GM12878 (cell line): Measurements from ENCODE around the gene MAP7. TPM values are rescaled to one million over a fixed set of nuclear protein-coding genes. Genes with fewer than 3 reads are reported as not detected.
A peak's percentile ranks its signal among the peaks of the same experiment; 100 is the strongest.

Source experiments
- ATAC-seq: fragments of 200-7000 bp; cut with Tn5 transposase; 3 replicates; pipeline ENCODE4 v1.9.1; 2020; ENCODE audit warnings: mild to moderate bottlenecking, moderate library complexity
- BruUV-seq: library from RNA; stranded (reverse); fragments of 400-500 nt; replicated peaks from 2 replicates; lab custom pipeline; 2021; lab: Mats Ljungman, UMichigan
- CTCF ChIA-PET: fragments of 300-600 bp; sonication (Branson Sonifier 250); formaldehyde crosslinking; extraction: SDS; loops from one replicate; lab custom pipeline; 2021; ENCODE audit warnings: inconsistent platforms; lab: Yijun Ruan, JAX
- POLR2A ChIA-PET: fragments of 350-600 bp; formaldehyde crosslinking; extraction: SDS; loops from one replicate; lab custom pipeline; 2021; ENCODE audit warnings: inconsistent platforms; lab: Charles Lee
- RAD21 ChIA-PET: fragments of 300-600 bp; sonication (Branson Sonifier 250); formaldehyde crosslinking; loops from one replicate; lab custom pipeline; 2023; ENCODE audit warnings: antibody characterized with exemption; ENCODE audit not compliant: unreplicated experiment; lab: Charles Lee
- SMC1A ChIA-PET: fragments of 300-600 bp; sonication (Branson Sonifier 250); formaldehyde crosslinking; loops from one replicate; lab custom pipeline; 2023; ENCODE audit not compliant: unreplicated experiment, uncharacterized antibody; lab: Charles Lee
- DNase-seq: peaks from one replicate; pipeline ENCODE4 v3.0.0-alpha.2; 2011; ENCODE audit warnings: low read depth, low spot score
- FAIRE-seq: peaks from 3 replicates; lab custom pipeline; 2011; peaks lifted over from hg19 to GRCh38; lab: Jason Lieb, UNC
- H2AFZ ChIP-seq: 2 replicates; pipeline ENCODE4 v1.6.0; 2011; ENCODE audit warnings: low read depth, low read length, control low read depth; ENCODE audit not compliant: control insufficient read depth
- H3K27ac ChIP-seq: 2 replicates; pipeline ENCODE4 v1.5.1; 2011; ENCODE audit warnings: control low read depth; ENCODE audit not compliant: control insufficient read depth, insufficient read depth
- H3K27me3 ChIP-seq, 2 experiments: replicated peaks in 1 of 2; 2 replicates each; pipeline versions ENCODE4 v1.6.0 to v1.6.1; 2011; ENCODE audit warnings: low read length in 1 of 2; ENCODE audit not compliant: control insufficient read depth in 2 of 2, insufficient read depth in 2 of 2
- H3K36me3 ChIP-seq, 2 experiments: 2 replicates each; pipeline ENCODE4 v1.5.1; 2011; ENCODE audit warnings: low read length in 1 of 2; ENCODE audit not compliant: control insufficient read depth in 2 of 2, insufficient read depth in 2 of 2
- H3K4me1 ChIP-seq: 2 replicates; pipeline ENCODE4 v1.6.1; 2011; ENCODE audit warnings: mild to moderate bottlenecking, low read length, moderate library complexity, mixed read lengths; ENCODE audit not compliant: control insufficient read depth, insufficient read depth
- H3K4me2 ChIP-seq: 2 replicates; pipeline ENCODE4 v1.6.0; 2011; ENCODE audit warnings: control low read depth; ENCODE audit not compliant: control insufficient read depth, insufficient read depth
- H3K4me3 ChIP-seq: fragments of 200-600 bp; sonication (generic); 2 replicates; pipeline ENCODE4 v1.5.1; 2016
- H3K79me2 ChIP-seq: 2 replicates; pipeline ENCODE4 v1.6.0; 2011; ENCODE audit warnings: low read length; ENCODE audit not compliant: control insufficient read depth, insufficient read depth
- H3K9ac ChIP-seq: 2 replicates; pipeline ENCODE4 v1.8.0; 2011; ENCODE audit warnings: low read length, control low read depth, mixed read lengths; ENCODE audit not compliant: control insufficient read depth, insufficient read depth
- H3K9me3 ChIP-seq: replicated peaks from 3 replicates; pipeline ENCODE4 v1.5.1; 2011; ENCODE audit warnings: mild to moderate bottlenecking, low read length; ENCODE audit not compliant: control insufficient read depth, insufficient read depth
- H4K20me1 ChIP-seq: 2 replicates; pipeline ENCODE4 v1.6.0; 2011; ENCODE audit not compliant: control insufficient read depth, insufficient read depth
- CREM ChIP-seq: IDR thresholded peaks from 2 replicates; pipeline ENCODE4 v1.6.1; 2014; ENCODE audit warnings: antibody characterized with exemption, low read depth
- HDAC6 ChIP-seq: fragments of 200-600 bp; sonication (generic); IDR thresholded peaks from one replicate; pipeline ENCODE4 v1.8.0; 2017; ENCODE audit warnings: antibody characterized with exemption; ENCODE audit not compliant: unreplicated experiment
- IKZF1 ChIP-seq: fragments of 450-650 bp; conservative IDR thresholded peaks from 2 replicates; pipeline ENCODE4 v1.6.1; 2017; ENCODE audit warnings: antibody characterized with exemption, mild to moderate bottlenecking
- KDM1A ChIP-seq: fragments of 200-600 bp; sonication (generic); IDR thresholded peaks from 2 replicates; pipeline ENCODE4 v1.6.1; 2016; ENCODE audit warnings: borderline replicate concordance
- LARP7 ChIP-seq: fragments of 450-650 bp; IDR thresholded peaks from 2 replicates; pipeline ENCODE4 v1.6.1; 2017; ENCODE audit warnings: mild to moderate bottlenecking
- MYC ChIP-seq: IDR thresholded peaks from 2 replicates; pipeline ENCODE4 v1.6.1; 2011; ENCODE audit warnings: mild to moderate bottlenecking, low read length, moderate library complexity, inconsistent platforms; ENCODE audit not compliant: insufficient read depth, insufficient replicate concordance, insufficient read length, severe bottlenecking
- SIN3A ChIP-seq: IDR thresholded peaks from 2 replicates; pipeline ENCODE4 v1.6.1; 2012; ENCODE audit warnings: low read depth, low read length, improper control_type of control experiment
- SREBF1 ChIP-seq: IDR thresholded peaks from 2 replicates; pipeline ENCODE4 v1.6.1; 2012; ENCODE audit warnings: mild to moderate bottlenecking, low read length
- YY1 ChIP-seq: IDR thresholded peaks from 2 replicates; pipeline ENCODE4 v1.6.1; 2011; ENCODE audit warnings: low read depth, mild to moderate bottlenecking, low read length
- ZNF217 ChIP-seq: fragments of 450-650 bp; IDR thresholded peaks from 2 replicates; pipeline ENCODE4 v1.6.1; 2017; ENCODE audit warnings: antibody characterized with exemption, mild to moderate bottlenecking
- WGBS: methylation state at CpG from one replicate; pipeline ENCODE4 v1.1.6; 2016; ENCODE audit warnings: low lambda C conversion rate; ENCODE audit not compliant: insufficient replicate concordance, insufficient coverage; ENCODE audit errors: missing lambda C conversion rate; 5-methylcytosine and 5-hydroxymethylcytosine counted together
- in situ Hi-C: fragments of 300-500 bp; cut with MboI; formaldehyde crosslinking; loops from 9 replicates; pipeline ENCODE4 v1.14.3; 2018; ENCODE audit warnings: mixed read lengths
- intact Hi-C: fragments of 100-400 bp; cut with micrococcal nuclease; formaldehyde crosslinking; loops from one replicate; pipeline ENCODE4 v1.14.2; 2022; ENCODE audit not compliant: unreplicated experiment
- polyA plus RNA-seq, 11 experiments: library from polyadenylated mRNA; depleted of rRNA in 4 of 11; unstranded in 6 of 11; stranded (reverse) in 5 of 11; fragments of >200 nt; fragmentation: Nextera tagmentation in 4 of 11; fragmentation: Illumina TruSeq in 1 of 11; extraction: Ambion mirVana in 4 of 11; extraction: Trizol in 1 of 11; gene quantifications; 1 replicate in 1 of 11; 2 replicates in 10 of 11; pipeline versions ENCODE4 v1.2.1 to v1.2.3, GENCODE V29; 2011 to 2016; ENCODE audit warnings: inconsistent platforms in 2 of 11, missing spikeins in 2 of 11, low read depth in 1 of 11
- total RNA-seq, 4 experiments: library from RNA; depleted of rRNA in 3 of 4; stranded (reverse); fragments of >200 nt in 3 of 4; fragmentation: Illumina TruSeq in 1 of 4; extraction: Trizol in 1 of 4; gene quantifications; 2 replicates each; pipeline versions ENCODE4 v1.2.1 to v1.2.3, GENCODE V29; 2013 to 2021
- TF ChIP-seq, protein P1 (sequence below): fragments of 450-650 bp; IDR thresholded peaks from 2 replicates; pipeline ENCODE4 v1.6.1; 2016; ENCODE audit warnings: mild to moderate bottlenecking
- TF ChIP-seq, protein P2 (sequence below): fragments of 450-650 bp; IDR thresholded peaks from 2 replicates; pipeline ENCODE4 v1.6.1; 2018; ENCODE audit warnings: mild to moderate bottlenecking, low read depth, moderate library complexity; ENCODE audit not compliant: partially characterized antibody
- TF ChIP-seq, protein P3 (sequence below): fragments of 450-650 bp; IDR thresholded peaks from 2 replicates; pipeline ENCODE4 v1.6.1; 2014; ENCODE audit warnings: mild to moderate bottlenecking
- TF ChIP-seq, protein P4 (sequence below): IDR thresholded peaks from 2 replicates; pipeline ENCODE4 v1.6.1; 2012; ENCODE audit warnings: improper control_type of control experiment, low read depth, low read length; ENCODE audit not compliant: insufficient replicate concordance

MAP7 gene
- total and polyA plus RNA-seq, 10 of the 15 experiments (the other 5 are each of a cell fraction or from before 2014, with no cell fraction given) = 0.04 to 0.17 (median 0.08) TPM; not detected in 2

DNA sequence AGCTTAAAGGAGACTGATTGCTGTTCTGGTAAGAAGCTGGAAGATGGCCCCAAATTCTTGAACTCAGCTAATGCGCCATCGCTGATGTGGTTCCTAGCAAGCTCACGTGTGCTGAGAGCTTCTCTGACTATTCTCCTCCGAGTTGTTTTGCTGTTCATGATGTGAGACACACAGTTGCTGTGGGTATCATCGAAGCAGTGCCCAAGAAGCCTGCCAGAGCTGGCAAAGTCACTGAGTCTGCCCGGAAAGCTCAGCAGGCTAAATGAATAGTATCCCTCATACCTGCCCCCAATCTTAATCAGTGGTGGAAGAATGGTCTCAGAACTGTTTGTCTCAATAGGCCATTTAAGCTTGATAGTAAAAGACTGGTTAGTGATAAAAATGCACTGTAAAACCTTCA lies 232.3 kb downstream of the MAP7 start:
- no peaks in the 10 kb centered on the region for H3K27me3 ChIP-seq
- DNase-seq (no peak), FAIRE-seq (peak; percentile 65), ATAC-seq (no peak)
- H3K4me1 ChIP-seq = no peaks in the 10 kb centered on the region
- no peaks in the 10 kb centered on the region for H3K79me2 ChIP-seq
- no peaks in the 10 kb centered on the region for H4K20me1 ChIP-seq
- intact Hi-C loops = loop anchor here (5.0 to 10.0 kb wide), 3 partner anchors 283 to 863 kb away; no protein-coding TSS in a partner anchor
- no TSS peak for BruUV-seq
- no peaks in the 10 kb centered on the region for H3K36me3 ChIP-seq
- no peak overlapping the region for H3K4me2 ChIP-seq
- WGBS = 42% methylated on average over 6 of the region's 6 CpGs
- in situ Hi-C loops = no loop called here
- ChIA-PET RAD21 (interaction anchor here (0.8 to 3.1 kb wide), 5 partner anchors 28 to 782 kb away, joined by 3 to 11 read pairs (median 8); partner anchors contain the start of genes BCLAF1 and MTFR2), CTCF (interaction anchor here (0.9 to 2.8 kb wide), 18 partner anchors 9 to 782 kb away, joined by 3 to 20 read pairs (median 5); partner anchors contain the start of genes BCLAF1 and MTFR2), SMC1A (interaction anchor here (0.8 to 2.4 kb wide), 6 partner anchors 28 to 192 kb away, joined by 3 to 12 read pairs (median 3); partner anchors contain the start of gene MTFR2), POLR2A (no interaction called here)
- H3K27ac ChIP-seq = no peak overlapping the region
- no peak overlapping the region for H3K4me3 ChIP-seq
- H2AFZ ChIP-seq = no peak overlapping the region
- H3K9me3 ChIP-seq = no peaks in the 10 kb centered on the region
- H3K9ac ChIP-seq = no peak overlapping the region
- TF ChIP-seq, protein P1, sequence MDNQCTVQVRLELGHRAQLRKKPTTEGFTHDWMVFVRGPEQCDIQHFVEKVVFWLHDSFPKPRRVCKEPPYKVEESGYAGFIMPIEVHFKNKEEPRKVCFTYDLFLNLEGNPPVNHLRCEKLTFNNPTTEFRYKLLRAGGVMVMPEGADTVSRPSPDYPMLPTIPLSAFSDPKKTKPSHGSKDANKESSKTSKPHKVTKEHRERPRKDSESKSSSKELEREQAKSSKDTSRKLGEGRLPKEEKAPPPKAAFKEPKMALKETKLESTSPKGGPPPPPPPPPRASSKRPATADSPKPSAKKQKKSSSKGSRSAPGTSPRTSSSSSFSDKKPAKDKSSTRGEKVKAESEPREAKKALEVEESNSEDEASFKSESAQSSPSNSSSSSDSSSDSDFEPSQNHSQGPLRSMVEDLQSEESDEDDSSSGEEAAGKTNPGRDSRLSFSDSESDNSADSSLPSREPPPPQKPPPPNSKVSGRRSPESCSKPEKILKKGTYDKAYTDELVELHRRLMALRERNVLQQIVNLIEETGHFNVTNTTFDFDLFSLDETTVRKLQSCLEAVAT = no peak
- TF ChIP-seq, protein P2, sequence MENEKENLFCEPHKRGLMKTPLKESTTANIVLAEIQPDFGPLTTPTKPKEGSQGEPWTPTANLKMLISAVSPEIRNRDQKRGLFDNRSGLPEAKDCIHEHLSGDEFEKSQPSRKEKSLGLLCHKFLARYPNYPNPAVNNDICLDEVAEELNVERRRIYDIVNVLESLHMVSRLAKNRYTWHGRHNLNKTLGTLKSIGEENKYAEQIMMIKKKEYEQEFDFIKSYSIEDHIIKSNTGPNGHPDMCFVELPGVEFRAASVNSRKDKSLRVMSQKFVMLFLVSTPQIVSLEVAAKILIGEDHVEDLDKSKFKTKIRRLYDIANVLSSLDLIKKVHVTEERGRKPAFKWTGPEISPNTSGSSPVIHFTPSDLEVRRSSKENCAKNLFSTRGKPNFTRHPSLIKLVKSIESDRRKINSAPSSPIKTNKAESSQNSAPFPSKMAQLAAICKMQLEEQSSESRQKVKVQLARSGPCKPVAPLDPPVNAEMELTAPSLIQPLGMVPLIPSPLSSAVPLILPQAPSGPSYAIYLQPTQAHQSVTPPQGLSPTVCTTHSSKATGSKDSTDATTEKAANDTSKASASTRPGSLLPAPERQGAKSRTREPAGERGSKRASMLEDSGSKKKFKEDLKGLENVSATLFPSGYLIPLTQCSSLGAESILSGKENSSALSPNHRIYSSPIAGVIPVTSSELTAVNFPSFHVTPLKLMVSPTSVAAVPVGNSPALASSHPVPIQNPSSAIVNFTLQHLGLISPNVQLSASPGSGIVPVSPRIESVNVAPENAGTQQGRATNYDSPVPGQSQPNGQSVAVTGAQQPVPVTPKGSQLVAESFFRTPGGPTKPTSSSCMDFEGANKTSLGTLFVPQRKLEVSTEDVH = no peak
- TF ChIP-seq MYC (no peak), HDAC6 (no peak), LARP7 (no peak), ZNF217 (no peak), IKZF1 (no peak), SIN3A (no peak), YY1 (no peak), SREBF1 (no peak), CREM (no peak), KDM1A (no peak)
- TF ChIP-seq, protein P3, sequence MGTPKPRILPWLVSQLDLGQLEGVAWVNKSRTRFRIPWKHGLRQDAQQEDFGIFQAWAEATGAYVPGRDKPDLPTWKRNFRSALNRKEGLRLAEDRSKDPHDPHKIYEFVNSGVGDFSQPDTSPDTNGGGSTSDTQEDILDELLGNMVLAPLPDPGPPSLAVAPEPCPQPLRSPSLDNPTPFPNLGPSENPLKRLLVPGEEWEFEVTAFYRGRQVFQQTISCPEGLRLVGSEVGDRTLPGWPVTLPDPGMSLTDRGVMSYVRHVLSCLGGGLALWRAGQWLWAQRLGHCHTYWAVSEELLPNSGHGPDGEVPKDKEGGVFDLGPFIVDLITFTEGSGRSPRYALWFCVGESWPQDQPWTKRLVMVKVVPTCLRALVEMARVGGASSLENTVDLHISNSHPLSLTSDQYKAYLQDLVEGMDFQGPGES = no peak
- TF ChIP-seq, protein P4, sequence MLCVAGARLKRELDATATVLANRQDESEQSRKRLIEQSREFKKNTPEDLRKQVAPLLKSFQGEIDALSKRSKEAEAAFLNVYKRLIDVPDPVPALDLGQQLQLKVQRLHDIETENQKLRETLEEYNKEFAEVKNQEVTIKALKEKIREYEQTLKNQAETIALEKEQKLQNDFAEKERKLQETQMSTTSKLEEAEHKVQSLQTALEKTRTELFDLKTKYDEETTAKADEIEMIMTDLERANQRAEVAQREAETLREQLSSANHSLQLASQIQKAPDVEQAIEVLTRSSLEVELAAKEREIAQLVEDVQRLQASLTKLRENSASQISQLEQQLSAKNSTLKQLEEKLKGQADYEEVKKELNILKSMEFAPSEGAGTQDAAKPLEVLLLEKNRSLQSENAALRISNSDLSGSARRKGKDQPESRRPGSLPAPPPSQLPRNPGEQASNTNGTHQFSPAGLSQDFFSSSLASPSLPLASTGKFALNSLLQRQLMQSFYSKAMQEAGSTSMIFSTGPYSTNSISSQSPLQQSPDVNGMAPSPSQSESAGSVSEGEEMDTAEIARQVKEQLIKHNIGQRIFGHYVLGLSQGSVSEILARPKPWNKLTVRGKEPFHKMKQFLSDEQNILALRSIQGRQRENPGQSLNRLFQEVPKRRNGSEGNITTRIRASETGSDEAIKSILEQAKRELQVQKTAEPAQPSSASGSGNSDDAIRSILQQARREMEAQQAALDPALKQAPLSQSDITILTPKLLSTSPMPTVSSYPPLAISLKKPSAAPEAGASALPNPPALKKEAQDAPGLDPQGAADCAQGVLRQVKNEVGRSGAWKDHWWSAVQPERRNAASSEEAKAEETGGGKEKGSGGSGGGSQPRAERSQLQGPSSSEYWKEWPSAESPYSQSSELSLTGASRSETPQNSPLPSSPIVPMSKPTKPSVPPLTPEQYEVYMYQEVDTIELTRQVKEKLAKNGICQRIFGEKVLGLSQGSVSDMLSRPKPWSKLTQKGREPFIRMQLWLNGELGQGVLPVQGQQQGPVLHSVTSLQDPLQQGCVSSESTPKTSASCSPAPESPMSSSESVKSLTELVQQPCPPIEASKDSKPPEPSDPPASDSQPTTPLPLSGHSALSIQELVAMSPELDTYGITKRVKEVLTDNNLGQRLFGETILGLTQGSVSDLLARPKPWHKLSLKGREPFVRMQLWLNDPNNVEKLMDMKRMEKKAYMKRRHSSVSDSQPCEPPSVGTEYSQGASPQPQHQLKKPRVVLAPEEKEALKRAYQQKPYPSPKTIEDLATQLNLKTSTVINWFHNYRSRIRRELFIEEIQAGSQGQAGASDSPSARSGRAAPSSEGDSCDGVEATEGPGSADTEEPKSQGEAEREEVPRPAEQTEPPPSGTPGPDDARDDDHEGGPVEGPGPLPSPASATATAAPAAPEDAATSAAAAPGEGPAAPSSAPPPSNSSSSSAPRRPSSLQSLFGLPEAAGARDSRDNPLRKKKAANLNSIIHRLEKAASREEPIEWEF = no peak
